ENCODE data around the gene PIGZ. TPM values are rescaled to one million over a fixed set of nuclear protein-coding genes. Genes with fewer than 3 reads are reported as not detected.

Gene PIGZ
- total RNA-seq, 6 experiments from 2014 or later = 2.9 to 4.3 (median 3.7) TPM

DNA sequence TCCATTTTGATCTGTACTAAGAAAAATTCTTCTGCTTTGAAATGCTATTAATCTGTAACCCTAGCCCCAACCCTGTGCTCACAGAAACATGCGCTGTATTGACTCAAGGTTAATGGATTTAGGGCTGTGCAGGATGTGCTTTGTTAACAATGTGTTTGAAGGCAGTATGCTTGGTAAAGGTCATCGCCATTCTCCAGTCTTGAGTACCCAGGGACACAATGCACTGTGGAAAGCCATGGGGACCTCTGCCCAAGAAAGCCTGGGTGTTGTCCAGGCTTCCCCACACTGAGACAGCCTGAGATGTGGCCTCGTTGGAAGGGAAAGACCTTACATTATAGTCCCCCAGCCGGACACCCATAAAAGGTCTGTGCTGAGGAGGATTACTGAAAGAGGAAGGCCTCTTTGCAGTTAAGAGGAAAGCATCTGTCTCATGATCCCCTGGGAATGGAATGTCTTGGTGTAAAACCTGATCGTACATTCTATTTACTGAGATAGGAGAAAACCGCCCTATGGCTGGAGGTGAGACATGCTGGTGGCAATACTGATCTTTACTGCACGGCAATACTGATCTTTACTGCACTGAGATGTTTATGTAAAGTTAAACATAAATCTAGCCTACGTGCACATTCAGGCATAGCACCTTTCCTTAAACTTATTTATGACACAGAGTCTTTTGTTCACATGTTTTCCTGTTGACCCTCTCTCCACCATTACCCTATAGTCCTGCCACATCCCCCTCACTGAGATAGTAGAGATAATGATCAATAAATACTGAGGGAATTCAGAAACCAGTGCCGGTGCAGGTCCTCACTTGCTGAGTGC is 6.3 kb downstream of the PIGZ start:
- TF ChIP-seq, protein P1, sequence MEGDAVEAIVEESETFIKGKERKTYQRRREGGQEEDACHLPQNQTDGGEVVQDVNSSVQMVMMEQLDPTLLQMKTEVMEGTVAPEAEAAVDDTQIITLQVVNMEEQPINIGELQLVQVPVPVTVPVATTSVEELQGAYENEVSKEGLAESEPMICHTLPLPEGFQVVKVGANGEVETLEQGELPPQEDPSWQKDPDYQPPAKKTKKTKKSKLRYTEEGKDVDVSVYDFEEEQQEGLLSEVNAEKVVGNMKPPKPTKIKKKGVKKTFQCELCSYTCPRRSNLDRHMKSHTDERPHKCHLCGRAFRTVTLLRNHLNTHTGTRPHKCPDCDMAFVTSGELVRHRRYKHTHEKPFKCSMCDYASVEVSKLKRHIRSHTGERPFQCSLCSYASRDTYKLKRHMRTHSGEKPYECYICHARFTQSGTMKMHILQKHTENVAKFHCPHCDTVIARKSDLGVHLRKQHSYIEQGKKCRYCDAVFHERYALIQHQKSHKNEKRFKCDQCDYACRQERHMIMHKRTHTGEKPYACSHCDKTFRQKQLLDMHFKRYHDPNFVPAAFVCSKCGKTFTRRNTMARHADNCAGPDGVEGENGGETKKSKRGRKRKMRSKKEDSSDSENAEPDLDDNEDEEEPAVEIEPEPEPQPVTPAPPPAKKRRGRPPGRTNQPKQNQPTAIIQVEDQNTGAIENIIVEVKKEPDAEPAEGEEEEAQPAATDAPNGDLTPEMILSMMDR (IDR thresholded peaks at IDR 0.05) = no peak
- no peaks in the 10 kb centered on the region for H3K4me1 Mint-ChIP-seq (ENCODE audit: low read depth)

DNA sequence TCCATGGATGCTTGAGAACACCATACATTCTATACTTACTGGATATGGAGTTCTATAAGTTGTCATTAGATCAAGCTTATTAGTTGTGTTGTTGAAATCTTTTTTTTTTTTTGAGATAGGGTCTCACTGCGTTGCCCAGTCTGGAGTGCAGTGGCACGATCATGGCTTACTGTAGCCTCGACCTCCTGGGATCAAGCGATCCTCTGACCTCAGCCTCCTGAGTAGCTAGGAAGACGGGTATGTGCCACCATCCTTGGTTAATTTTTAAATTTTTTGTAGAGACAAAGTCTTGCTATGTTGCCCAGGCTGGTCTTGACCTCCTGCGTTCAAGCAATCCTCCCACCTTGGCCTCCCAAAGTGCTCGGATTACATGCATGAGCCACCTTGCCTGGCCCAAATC is 13.8 kb downstream of the PIGZ start:
- no peaks in the 10 kb centered on the region for H3K36me3 Mint-ChIP-seq (ENCODE audit: low read depth)
- H3K4me1 Mint-ChIP-seq (ENCODE audit: low read depth) = no peaks in the 10 kb centered on the region
- no peak for DNase-seq
- H3K4me3 Mint-ChIP-seq = no peak overlapping the region
- TF ChIP-seq, protein P1 (IDR thresholded peaks at IDR 0.05) = no peak
- no peak overlapping the region for H3K27ac Mint-ChIP-seq
- H3K9me3 Mint-ChIP-seq = no peaks in the 10 kb centered on the region
- peaks cover 3% of the 10 kb centered on the region; the same call in 1 of the 2 replicates for H3K27me3 Mint-ChIP-seq (ENCODE audit: insufficient read depth)

More for the DNA sequence above, 6.3 kb downstream of the PIGZ start:
- no peaks in the 10 kb centered on the region for H3K27me3 Mint-ChIP-seq (ENCODE audit: insufficient read depth)
- H3K9me3 Mint-ChIP-seq = no peaks in the 10 kb centered on the region
- DNase-seq = no peak
- H3K36me3 Mint-ChIP-seq (ENCODE audit: low read depth) = no peaks in the 10 kb centered on the region
- H3K4me3 Mint-ChIP-seq = no peak overlapping the region
- H3K27ac Mint-ChIP-seq = no peak overlapping the region

DNA sequence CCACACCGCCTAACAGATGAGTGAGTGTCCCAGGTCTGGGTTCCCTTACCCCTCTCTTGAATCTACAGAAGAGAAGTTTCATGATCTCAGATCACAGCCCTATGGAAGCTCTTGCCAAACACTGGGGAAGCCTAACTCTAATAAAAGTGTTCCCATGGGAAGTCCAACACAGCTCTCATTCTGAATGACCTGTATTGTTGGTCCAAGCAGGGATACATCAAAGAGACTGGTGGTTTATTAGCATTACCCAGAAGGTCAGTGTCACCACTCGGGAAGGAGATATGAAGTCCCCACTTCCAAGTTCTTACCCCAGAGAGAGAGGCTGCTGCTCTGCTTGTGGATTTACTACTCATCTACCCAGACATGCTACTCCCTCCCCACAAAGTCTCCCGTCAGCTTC is 17.3 kb downstream of the PIGZ start:
- Mint-ChIP-seq H3K27me3 (ENCODE audit: insufficient read depth) (peaks cover 7% of the 10 kb centered on the region), H3K4me3 (no peak overlapping the region), H3K4me1 (ENCODE audit: low read depth) (no peaks in the 10 kb centered on the region), H3K9me3 (no peaks in the 10 kb centered on the region), H3K36me3 (ENCODE audit: low read depth) (no peaks in the 10 kb centered on the region), H3K27ac (no peak overlapping the region)
- DNase-seq = no peak
- TF ChIP-seq, protein P1 (IDR thresholded peaks at IDR 0.05) = no peak

DNA sequence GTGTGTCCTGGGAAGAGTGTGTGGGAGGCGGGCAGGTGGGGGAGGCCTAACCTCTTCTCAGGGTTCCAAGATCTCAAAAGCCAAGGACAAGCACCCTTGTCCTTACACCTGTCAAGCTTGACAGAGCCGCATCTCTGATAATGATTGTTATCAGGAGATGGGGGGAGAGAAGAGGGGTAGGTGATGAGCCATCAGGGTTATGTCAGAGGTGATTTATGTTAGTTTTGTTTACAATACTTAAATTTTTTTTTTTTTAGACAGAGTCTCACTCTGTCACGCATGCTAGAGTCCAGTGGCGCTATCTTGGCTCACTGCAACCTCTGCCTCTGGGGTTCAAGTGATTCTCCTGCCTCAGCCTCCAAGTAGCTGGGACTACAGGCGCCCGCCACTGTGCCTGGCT is 18.9 kb downstream of the PIGZ start:
- no peak overlapping the region for H3K27ac Mint-ChIP-seq
- no peaks in the 10 kb centered on the region for H3K9me3 Mint-ChIP-seq
- H3K4me1 Mint-ChIP-seq (ENCODE audit: low read depth) = peaks cover 2% of the 10 kb centered on the region
- no peaks in the 10 kb centered on the region for H3K36me3 Mint-ChIP-seq (ENCODE audit: low read depth)
- peaks cover 7% of the 10 kb centered on the region for H3K27me3 Mint-ChIP-seq (ENCODE audit: insufficient read depth)
- TF ChIP-seq, protein P1 (IDR thresholded peaks at IDR 0.05) = no peak
- H3K4me3 Mint-ChIP-seq = no peak overlapping the region
- no peak for DNase-seq

GRCh38 chr3:196949285-196949619 is 19.4 kb downstream of the PIGZ start:
- no peak for DNase-seq
- Mint-ChIP-seq H3K9me3 (no peaks in the 10 kb centered on the region), H3K27me3 (ENCODE audit: insufficient read depth) (peaks cover 7% of the 10 kb centered on the region), H3K4me3 (no peak overlapping the region), H3K4me1 (ENCODE audit: low read depth) (peaks cover 7% of the 10 kb centered on the region), H3K36me3 (ENCODE audit: low read depth) (no peaks in the 10 kb centered on the region), H3K27ac (no peak overlapping the region)
- TF ChIP-seq, protein P1 (IDR thresholded peaks at IDR 0.05) = no peak
